IMR-90 (cell line): ENCODE measurements around the gene RIIAD1. TPM values are rescaled to one million over a fixed set of nuclear protein-coding genes. Genes with fewer than 3 reads are reported as not detected.

Experiments
- ATAC-seq: fragments of 200-7000 bp; cut with Tn5 transposase; 2 replicates; pipeline ENCODE4 v1.9.1; 2020; ENCODE audit warnings: low read depth, mild to moderate bottlenecking, moderate library complexity
- Bru-seq: library from RNA; stranded (reverse); fragments of 400-500 nt; gene quantifications from one replicate; lab custom pipeline; 2021; lab: Mats Ljungman, UMichigan
- BruChase-seq, 2 experiments: library from RNA; stranded (reverse); fragments of 400-500 nt; gene quantifications; one replicate each; lab custom pipeline; 2021; lab: Mats Ljungman, UMichigan
- BruUV-seq: library from RNA; stranded (reverse); fragments of 400-500 nt; replicated peaks from 2 replicates; lab custom pipeline; 2021; lab: Mats Ljungman, UMichigan
- CTCF ChIA-PET: fragments of 300-600 bp; formaldehyde crosslinking; extraction: SDS; loops from one replicate; lab custom pipeline; 2021; ENCODE audit warnings: antibody characterized with exemption; lab: Yijun Ruan, JAX
- POLR2A ChIA-PET: fragments of 300-600 bp; sonication (Branson Sonifier 250); formaldehyde crosslinking; loops from one replicate; lab custom pipeline; 2022; ENCODE audit warnings: antibody characterized with exemption; ENCODE audit not compliant: unreplicated experiment; lab: Charles Lee
- DNase-seq: peaks from one replicate; pipeline ENCODE4 v3.0.0; 2013
- H2AFZ ChIP-seq: replicated peaks from 2 replicates; pipeline ENCODE3; 2013; ENCODE audit warnings: low read length, mild to moderate bottlenecking; ENCODE audit not compliant: poor library complexity
- H2AK5ac ChIP-seq: 2 replicates; pipeline ENCODE4 v1.6.1; 2013; ENCODE audit warnings: low read depth, low read length, inconsistent platforms
- H2AK9ac ChIP-seq: replicated peaks from 2 replicates; pipeline ENCODE3; 2013; ENCODE audit warnings: mild to moderate bottlenecking, low read depth, low read length, moderate library complexity; ENCODE audit not compliant: poor library complexity
- H2BK120ac ChIP-seq: 2 replicates; pipeline ENCODE4 v1.6.1; 2013; ENCODE audit warnings: low read depth, low read length, inconsistent platforms
- H2BK15ac ChIP-seq: 3 replicates; pipeline ENCODE4 v1.6.1; 2013; ENCODE audit warnings: low read depth, low read length, inconsistent platforms
- H2BK20ac ChIP-seq: 2 replicates; pipeline ENCODE4 v1.6.1; 2013; ENCODE audit warnings: low read depth, mild to moderate bottlenecking, inconsistent platforms, low read length, moderate library complexity
- H2BK5ac ChIP-seq: 2 replicates; pipeline ENCODE4 v1.6.1; 2013; ENCODE audit warnings: mild to moderate bottlenecking, low read depth, low read length, inconsistent platforms; ENCODE audit not compliant: poor library complexity, severe bottlenecking
- H3K14ac ChIP-seq: replicated peaks from 2 replicates; pipeline ENCODE4 v1.6.1; 2013; ENCODE audit warnings: low read depth, low read length, inconsistent platforms
- H3K18ac ChIP-seq: 2 replicates; pipeline ENCODE4 v1.6.1; 2013; ENCODE audit warnings: low read depth, low read length, control low read depth
- H3K23ac ChIP-seq: 2 replicates; pipeline ENCODE4 v1.6.1; 2013; ENCODE audit warnings: low read depth, low read length, inconsistent platforms
- H3K27ac ChIP-seq: 2 replicates; pipeline ENCODE4 v1.5.1; 2013; ENCODE audit warnings: mild to moderate bottlenecking, control low read depth, low read length; ENCODE audit not compliant: insufficient read depth
- H3K27me3 ChIP-seq: 2 replicates; pipeline ENCODE4 v1.6.1; 2013; ENCODE audit warnings: low read length; ENCODE audit not compliant: control insufficient read depth, insufficient read depth
- H3K36me3 ChIP-seq: 2 replicates; pipeline ENCODE4 v1.6.1; 2013; ENCODE audit warnings: low read length, mixed read lengths; ENCODE audit not compliant: control insufficient read depth, insufficient read depth
- H3K4ac ChIP-seq: 2 replicates; pipeline ENCODE4 v1.6.1; 2013; ENCODE audit warnings: low read depth, low read length, inconsistent platforms
- H3K4me1 ChIP-seq: 2 replicates; pipeline ENCODE4 v1.6.1; 2013; ENCODE audit warnings: low read length, mixed read lengths; ENCODE audit not compliant: control insufficient read depth, insufficient read depth
- H3K4me2 ChIP-seq: 2 replicates; pipeline ENCODE4 v1.6.1; 2013; ENCODE audit warnings: low read depth, mild to moderate bottlenecking, control low read depth, low read length, moderate library complexity
- H3K4me3 ChIP-seq: 2 replicates; pipeline ENCODE4 v1.5.1; 2013; ENCODE audit warnings: low read depth, mild to moderate bottlenecking, control low read depth, low read length, moderate library complexity; ENCODE audit not compliant: insufficient read depth
- H3K56ac ChIP-seq: 2 replicates; pipeline ENCODE4 v1.6.1; 2013; ENCODE audit warnings: low read length, inconsistent platforms; ENCODE audit not compliant: insufficient read depth; ENCODE audit errors: extremely low read depth
- H3K79me1 ChIP-seq, 2 experiments: 2 replicates each; pipeline ENCODE4 v1.6.1; 2013; ENCODE audit warnings: low read length in 2 of 2, inconsistent platforms in 1 of 2, low read depth in 1 of 2
- H3K9ac ChIP-seq: 2 replicates; pipeline ENCODE4 v1.6.1; 2013; ENCODE audit warnings: low read depth, low read length, control low read depth
- H3K9me1 ChIP-seq: 2 replicates; pipeline ENCODE4 v1.6.1; 2013; ENCODE audit warnings: low read length, inconsistent platforms; ENCODE audit not compliant: insufficient read depth
- H3K9me3 ChIP-seq: 2 replicates; pipeline ENCODE4 v1.6.1; 2013; ENCODE audit warnings: low read length; ENCODE audit not compliant: control insufficient read depth, insufficient read depth
- H4K20me1 ChIP-seq: 2 replicates; pipeline ENCODE4 v1.6.1; 2013; ENCODE audit warnings: low read length, inconsistent platforms; ENCODE audit not compliant: insufficient read depth
- H4K5ac ChIP-seq: 2 replicates; pipeline ENCODE4 v1.6.1; 2013; ENCODE audit warnings: mild to moderate bottlenecking, low read depth, low read length, control low read depth
- H4K8ac ChIP-seq, 2 experiments: 2 replicates each; pipeline ENCODE4 v1.6.1; 2013; ENCODE audit warnings: low read depth in 2 of 2, low read length in 2 of 2, control low read depth in 1 of 2, inconsistent platforms in 1 of 2
- H4K91ac ChIP-seq: 2 replicates; pipeline ENCODE4 v1.6.1; 2013; ENCODE audit warnings: low read depth, low read length, inconsistent platforms; ENCODE audit not compliant: insufficient read depth
- BHLHE40 ChIP-seq: fragments of 150-350 bp; IDR thresholded peaks from 2 replicates; pipeline ENCODE4 v1.6.1; 2016; ENCODE audit warnings: mild to moderate bottlenecking, low read depth, low read length
- CHD1 ChIP-seq: IDR thresholded peaks from 2 replicates; pipeline ENCODE4 v1.6.1; 2012; ENCODE audit warnings: low read depth, low read length, improper control_type of control experiment
- FOS ChIP-seq: fragments of 150-350 bp; IDR thresholded peaks from 2 replicates; pipeline ENCODE4 v1.6.1; 2016; ENCODE audit warnings: low read depth, low read length
- MAFK ChIP-seq: IDR thresholded peaks from 2 replicates; pipeline ENCODE4 v1.6.1; 2012; ENCODE audit warnings: low read depth, low read length, improper control_type of control experiment
- POLR2A ChIP-seq: IDR thresholded peaks from 2 replicates; pipeline ENCODE4 v1.6.1; 2012; ENCODE audit warnings: mild to moderate bottlenecking, low read depth, low read length
- RCOR1 ChIP-seq: IDR thresholded peaks from 2 replicates; pipeline ENCODE4 v1.6.1; 2012; ENCODE audit warnings: mild to moderate bottlenecking, low read length, improper control_type of control experiment; ENCODE audit not compliant: insufficient replicate concordance
- SMC3 ChIP-seq: fragments of 150-350 bp; IDR thresholded peaks from 2 replicates; pipeline ENCODE4 v1.6.1; 2016; ENCODE audit warnings: low read depth, mild to moderate bottlenecking, antibody characterized with exemption, low read length, moderate library complexity
- whole genome bisulfite sequencing, 2 experiments: methylation state at CpG; one replicate each; pipeline versions ENCODE4 v1.1.5 to v1.1.7; 2013; ENCODE audit warnings: missing lambda C conversion rate in 2 of 2; ENCODE audit not compliant: insufficient read length in 1 of 2; ENCODE audit errors: extremely low coverage in 2 of 2; 5-methylcytosine and 5-hydroxymethylcytosine counted together
- dilution Hi-C: fragments of 300-500 bp; cut with HindIII; formaldehyde crosslinking; loops from one replicate; pipeline ENCODE4 v1.14.3; 2018; ENCODE audit warnings: low sequenced_read_pairs; ENCODE audit not compliant: unreplicated experiment
- in situ Hi-C: fragments of 300-500 bp; cut with MboI; formaldehyde crosslinking; loops from 3 replicates; pipeline ENCODE4 v1.14.3; 2019; ENCODE audit warnings: low sequenced_read_pairs, inconsistent platforms, mixed read lengths
- intact Hi-C: fragments of 100-400 bp; cut with micrococcal nuclease; formaldehyde crosslinking; loops from 2 replicates; pipeline ENCODE4 v1.10.0; 2022
- long read RNA-seq: library from polyadenylated mRNA; unstranded; transcript quantifications from one replicate; pipeline ENCODE4 v2.0.0, GENCODE V29; 2021; ENCODE audit not compliant: unreplicated experiment
- polyA plus RNA-seq, 3 experiments: library from polyadenylated mRNA; depleted of rRNA; stranded (reverse); fragments of >200 nt; gene quantifications; 2 replicates each; pipeline ENCODE4 v1.2.3, GENCODE V29; 2012; ENCODE audit warnings: low replicate concordance in 1 of 3
- total RNA-seq: library from RNA; depleted of rRNA; stranded (reverse); fragments of >200 nt; gene quantifications from 2 replicates; pipeline ENCODE4 v1.2.3, GENCODE V29; 2012; rRNA removed
- TF ChIP-seq, protein P1 (sequence below): fragments of 150-350 bp; IDR thresholded peaks from 2 replicates; pipeline ENCODE4 v1.6.1; 2017; ENCODE audit warnings: mild to moderate bottlenecking, antibody characterized with exemption, low read length, low read depth

The RIIAD1 gene, protein sequence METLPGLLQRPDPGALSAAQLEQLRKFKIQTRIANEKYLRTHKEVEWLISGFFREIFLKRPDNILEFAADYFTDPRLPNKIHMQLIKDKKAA
- total RNA-seq (not detected in 2 replicates), polyA plus RNA-seq (2012; rRNA removed) (not detected in 2 replicates), Bru-seq, nascent RNA (percentile 5 among the genes with signal in this experiment), BruChase-seq, experiment 1, labeled RNA remaining after a 6-hour chase (percentile 7 among the genes with signal in this experiment), BruChase-seq, experiment 2, labeled RNA remaining after a 2-hour chase (percentile 8 among the genes with signal in this experiment)
- polyA plus RNA-seq (2012; cell fraction: cytosol; rRNA removed) = not detected in 2 replicates
- polyA plus RNA-seq (2012; cell fraction: nucleus; rRNA removed; ENCODE audit: low replicate concordance) = not detected in 2 replicates
- long read RNA-seq = 0 reads

DNA sequence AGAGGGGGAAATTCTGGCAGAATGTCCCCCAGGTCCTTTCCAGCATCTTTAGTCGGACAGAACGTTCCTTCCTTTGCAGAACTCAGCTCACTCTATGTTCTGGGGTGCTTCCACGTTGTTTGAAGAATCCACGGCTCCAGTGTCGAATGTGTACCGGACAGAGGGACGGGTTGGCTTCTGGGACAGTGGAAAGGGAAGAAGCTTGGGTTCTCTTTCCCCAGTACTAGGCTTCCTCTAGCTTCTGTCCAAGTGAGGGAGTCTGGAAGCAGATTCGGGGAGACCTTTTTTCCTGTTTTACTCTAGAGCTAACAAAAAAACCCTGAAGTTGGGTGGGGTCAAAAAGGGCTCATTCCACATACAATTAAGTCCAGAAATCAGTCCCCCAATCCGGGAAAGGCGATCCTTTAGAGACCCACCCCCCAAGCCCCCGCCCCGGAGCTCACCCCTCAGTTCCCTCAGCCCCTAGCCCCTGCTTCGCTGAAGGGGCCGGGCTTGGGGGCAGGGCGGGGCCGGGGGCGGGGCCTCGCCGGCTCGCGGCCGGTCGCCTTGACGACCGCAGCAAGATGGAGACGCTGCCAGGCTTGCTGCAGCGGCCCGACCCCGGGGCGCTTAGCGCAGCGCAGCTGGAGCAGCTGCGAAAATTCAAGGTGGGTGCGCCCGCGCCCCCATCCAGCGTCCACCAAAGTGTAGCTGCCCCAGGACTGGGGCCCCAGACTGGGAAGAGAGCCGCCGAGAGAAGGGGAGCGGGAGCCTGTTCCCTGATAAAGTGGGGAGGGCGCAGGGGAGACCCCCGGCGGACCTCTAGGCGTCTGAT is at the start of gene RIIAD1:
TSS of gene RIIAD1 (plus strand) at position 549 of the 814 bp plus-strand sequence. CDS start at position 564, 15 bp downstream.
- H4K20me1 ChIP-seq = no peaks in the 10 kb centered on the region
- H4K91ac ChIP-seq = no peak within 1 kb of the TSS
- no peak within 1 kb of the TSS for H3K56ac ChIP-seq
- in situ Hi-C loops (no loop called here), dilution Hi-C loops (no loop called here), intact Hi-C loops (no loop called here)
- peak within 1 kb of the TSS; percentile 20 for H2AK9ac ChIP-seq
- H3K4me1 ChIP-seq = peaks cover 2% of the 10 kb centered on the region; the same call in 1 of the 2 replicates
- no peak within 1 kb of the TSS for H2BK5ac ChIP-seq
- CTCF ChIA-PET = interaction anchor here (1.4 kb wide), 1 partner anchor 14 kb away, joined by 8 read pairs; no protein-coding TSS in a partner anchor
- no peak within 1 kb of the TSS for H3K4ac ChIP-seq
- peak; percentile 90 for ATAC-seq
- peak within 1 kb of the TSS; percentile 72 for H2AFZ ChIP-seq
- POLR2A ChIA-PET = interaction anchor here (1.0 kb wide), 1 partner anchor 118 kb away, joined by 3 read pairs; no protein-coding TSS in a partner anchor
- H3K9ac ChIP-seq = peak within 1 kb of the TSS; percentile 29; the same call in 1 of the 2 replicates
- 0 out of 4 replicates have a peak within 1 kb of the TSS, but pooled peaks of 1 of the 2 experiments have one; percentile 5 for H4K8ac ChIP-seq
- peak within 1 kb of the TSS; percentile 84 for H3K4me2 ChIP-seq
- H3K9me3 ChIP-seq = no peaks in the 10 kb centered on the region
- H3K9me1 ChIP-seq = no peaks in the 10 kb centered on the region
- H3K23ac ChIP-seq = 0 out of 2 replicates have a peak within 1 kb of the TSS, but pooled peaks have one; percentile 40
- H2BK15ac ChIP-seq = no peak within 1 kb of the TSS
- H2AK5ac ChIP-seq = no peak within 1 kb of the TSS
- H3K36me3 ChIP-seq = no peaks in the 10 kb centered on the region
- H3K4me3 ChIP-seq = peak within 1 kb of the TSS; percentile 32
- BruUV-seq = no TSS peak
- H2BK20ac ChIP-seq = no peak within 1 kb of the TSS
- no peak within 1 kb of the TSS for H2BK120ac ChIP-seq
- H3K79me1 ChIP-seq = no peaks in the 10 kb centered on the region
- H3K27me3 ChIP-seq = peaks cover 57% of the 10 kb centered on the region
- no peak within 1 kb of the TSS for H4K5ac ChIP-seq
- no peak within 1 kb of the TSS for H3K14ac ChIP-seq
- no peak within 1 kb of the TSS for H3K27ac ChIP-seq
- 2% methylated on average over 15 of the region's 44 CpGs; no CpG with 5 or more reads in 1 of the 2 experiments for WGBS, 2 experiments
- TF ChIP-seq POLR2A = no peak
- no peak for TF ChIP-seq CHD1
- TF ChIP-seq BHLHE40 = no peak
- no peak for TF ChIP-seq FOS
- TF ChIP-seq SMC3 = no peak
- no peak for TF ChIP-seq MAFK
- TF ChIP-seq, protein P1, sequence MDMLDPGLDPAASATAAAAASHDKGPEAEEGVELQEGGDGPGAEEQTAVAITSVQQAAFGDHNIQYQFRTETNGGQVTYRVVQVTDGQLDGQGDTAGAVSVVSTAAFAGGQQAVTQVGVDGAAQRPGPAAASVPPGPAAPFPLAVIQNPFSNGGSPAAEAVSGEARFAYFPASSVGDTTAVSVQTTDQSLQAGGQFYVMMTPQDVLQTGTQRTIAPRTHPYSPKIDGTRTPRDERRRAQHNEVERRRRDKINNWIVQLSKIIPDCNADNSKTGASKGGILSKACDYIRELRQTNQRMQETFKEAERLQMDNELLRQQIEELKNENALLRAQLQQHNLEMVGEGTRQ = no peak
- no peak for TF ChIP-seq RCOR1
- no peak for DNase-seq
- H3K18ac ChIP-seq = no peak within 1 kb of the TSS
